NB4 (cell line): ENCODE data around the gene PDE6G.

ENCODE experiments used
- MYC ChIP-seq: IDR thresholded peaks from 2 replicates; pipeline ENCODE4 v1.6.1; 2011; ENCODE audit warnings: low read depth, low read length
- POLR2A ChIP-seq: IDR thresholded peaks from 2 replicates; pipeline ENCODE4 v1.6.1; 2011; ENCODE audit warnings: mild to moderate bottlenecking; ENCODE audit not compliant: insufficient read length; ENCODE audit errors: extremely low read depth
- TF ChIP-seq, protein P1 (sequence below): IDR thresholded peaks from one replicate; pipeline ENCODE4 v1.5.1; 2012; ENCODE audit warnings: low read depth, low read length
- TF ChIP-seq, protein P2 (sequence below): IDR thresholded peaks from 2 replicates; pipeline ENCODE4 v1.6.1; 2011; ENCODE audit warnings: low read depth, low read length

GRCh38 chr17:81672954-81673353 is 16.6 kb upstream of the PDE6G start:
- TF ChIP-seq, protein P1, sequence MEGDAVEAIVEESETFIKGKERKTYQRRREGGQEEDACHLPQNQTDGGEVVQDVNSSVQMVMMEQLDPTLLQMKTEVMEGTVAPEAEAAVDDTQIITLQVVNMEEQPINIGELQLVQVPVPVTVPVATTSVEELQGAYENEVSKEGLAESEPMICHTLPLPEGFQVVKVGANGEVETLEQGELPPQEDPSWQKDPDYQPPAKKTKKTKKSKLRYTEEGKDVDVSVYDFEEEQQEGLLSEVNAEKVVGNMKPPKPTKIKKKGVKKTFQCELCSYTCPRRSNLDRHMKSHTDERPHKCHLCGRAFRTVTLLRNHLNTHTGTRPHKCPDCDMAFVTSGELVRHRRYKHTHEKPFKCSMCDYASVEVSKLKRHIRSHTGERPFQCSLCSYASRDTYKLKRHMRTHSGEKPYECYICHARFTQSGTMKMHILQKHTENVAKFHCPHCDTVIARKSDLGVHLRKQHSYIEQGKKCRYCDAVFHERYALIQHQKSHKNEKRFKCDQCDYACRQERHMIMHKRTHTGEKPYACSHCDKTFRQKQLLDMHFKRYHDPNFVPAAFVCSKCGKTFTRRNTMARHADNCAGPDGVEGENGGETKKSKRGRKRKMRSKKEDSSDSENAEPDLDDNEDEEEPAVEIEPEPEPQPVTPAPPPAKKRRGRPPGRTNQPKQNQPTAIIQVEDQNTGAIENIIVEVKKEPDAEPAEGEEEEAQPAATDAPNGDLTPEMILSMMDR, result no peak
- TF ChIP-seq, protein P2, sequence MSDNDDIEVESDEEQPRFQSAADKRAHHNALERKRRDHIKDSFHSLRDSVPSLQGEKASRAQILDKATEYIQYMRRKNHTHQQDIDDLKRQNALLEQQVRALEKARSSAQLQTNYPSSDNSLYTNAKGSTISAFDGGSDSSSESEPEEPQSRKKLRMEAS, result no peak
- no peak for TF ChIP-seq POLR2A
- no peak for TF ChIP-seq MYC
